AG04449 (cell line): ENCODE measurements around the gene MCFD2.

Experiments used
- CTCF ChIA-PET: fragments of 350-600 bp; formaldehyde crosslinking; extraction: SDS; loops from one replicate; lab custom pipeline; 2021; ENCODE audit warnings: antibody characterized with exemption; lab: Yijun Ruan, JAX
- POLR2A ChIA-PET: fragments of 400-600, 350-600 bp; formaldehyde crosslinking; extraction: SDS; loops from one replicate; lab custom pipeline; 2020; ENCODE audit warnings: antibody characterized with exemption, inconsistent platforms; lab: Yijun Ruan, JAX
- DNase-seq: peaks from one replicate; pipeline ENCODE4 v3.0.0-alpha.2; 2010; ENCODE audit warnings: low read depth, low spot score
- H3K4me3 ChIP-seq: 2 replicates; pipeline ENCODE4 v1.5.1; 2011; ENCODE audit warnings: low read depth, mild to moderate bottlenecking, control low read depth, low read length
- CTCF ChIP-seq: IDR thresholded peaks from one replicate; pipeline ENCODE4 v1.5.1; 2011; ENCODE audit warnings: mild to moderate bottlenecking, moderate library complexity, low read length, control low read depth, inconsistent platforms; ENCODE audit not compliant: insufficient read depth; ENCODE audit errors: missing control alignments

The MCFD2 gene

GRCh38 chr2:46891956-46892553 is 23.6 kb downstream of the MCFD2 start:
- no peak for TF ChIP-seq CTCF
- POLR2A ChIA-PET = no interaction called here
- CTCF ChIA-PET = interaction anchor here (1.4 to 8.1 kb wide), 4 partner anchors 239 to 431 kb away, joined by 3 to 148 read pairs (median 34); no protein-coding TSS in a partner anchor
- H3K4me3 ChIP-seq = no peak overlapping the region
- DNase-seq = no peak

GRCh38 chr2:46888421-46888952 is 27.1 kb downstream of the MCFD2 start:
- no peak overlapping the region for H3K4me3 ChIP-seq
- TF ChIP-seq CTCF = no peak
- ChIA-PET CTCF (interaction anchor here (0.6 to 8.1 kb wide), 22 partner anchors 11 to 896 kb away, joined by 3 to 148 read pairs (median 6); no protein-coding TSS in a partner anchor), POLR2A (no interaction called here)
- no peak for DNase-seq

- no peak overlapping the region for H3K4me3 ChIP-seq
- CTCF ChIA-PET = interaction anchor here (0.5 to 8.1 kb wide), 23 partner anchors 10 to 876 kb away, joined by 3 to 148 read pairs (median 4); no protein-coding TSS in a partner anchor
- no peak for TF ChIP-seq CTCF
- no peak for DNase-seq
- POLR2A ChIA-PET = interaction anchor here (0.7 to 1.2 kb wide), 3 partner anchors 29 to 77 kb away, joined by 3 to 4 read pairs (median 3); no protein-coding TSS in a partner anchor
These were observed 28.3 kb downstream of the MCFD2 start for GRCh38 chr2:46887028-46887885.

- no peak overlapping the region for H3K4me3 ChIP-seq
- CTCF ChIA-PET = interaction anchor here (0.6 to 8.1 kb wide), 16 partner anchors 12 to 823 kb away, joined by 3 to 148 read pairs (median 6); no protein-coding TSS in a partner anchor
- no peak for TF ChIP-seq CTCF
- POLR2A ChIA-PET = interaction anchor here (0.7 to 1.2 kb wide), 3 partner anchors 28 to 76 kb away, joined by 3 to 4 read pairs (median 3); no protein-coding TSS in a partner anchor
- DNase-seq = no peak
These were observed 29.2 kb downstream of the MCFD2 start for GRCh38 chr2:46886268-46887027.

GRCh38 chr2:46885376-46885775 is 30.2 kb downstream of the MCFD2 start:
- no peak overlapping the region for H3K4me3 ChIP-seq
- POLR2A ChIA-PET = interaction anchor here (0.6 to 1.0 kb wide), 5 partner anchors 18 to 854 kb away, joined by 3 to 5 read pairs (median 3); no protein-coding TSS in a partner anchor
- TF ChIP-seq CTCF = no peak
- CTCF ChIA-PET = interaction anchor here (0.6 to 8.1 kb wide), 11 partner anchors 11 to 283 kb away, joined by 3 to 148 read pairs (median 7); no protein-coding TSS in a partner anchor
- no peak for DNase-seq
